WTC11 (cell line): ENCODE measurements around the gene ERMP1. TPM values are rescaled to one million over a fixed set of nuclear protein-coding genes. Genes with fewer than 3 reads are reported as not detected.

ENCODE experiments used
- ATAC-seq: fragments of 200-7000 bp; cut with Tn5 transposase; 2 replicates; pipeline ENCODE4 v1.10.0; 2021; ENCODE audit warnings: mild to moderate bottlenecking, moderate library complexity
- CTCF ChIA-PET: fragments of 300-600 bp; sonication (Branson Sonifier 250); formaldehyde crosslinking; loops from one replicate; lab custom pipeline; 2021; ENCODE audit warnings: antibody characterized with exemption; lab: Charles Lee
- POLR2A ChIA-PET: fragments of 350-600 bp; sonication (Branson Sonifier 250); formaldehyde crosslinking; loops from one replicate; lab custom pipeline; 2021; ENCODE audit warnings: antibody characterized with exemption; lab: Charles Lee
- DNase-seq: peaks from one replicate; pipeline ENCODE4 v3.0.0; 2021; ENCODE audit warnings: low spot score
- H3K27ac Mint-ChIP-seq: 2 replicates; pipeline ENCODE4 v1.8.0; 2021; ENCODE audit warnings: mixed read lengths
- H3K27me3 Mint-ChIP-seq: 2 replicates; pipeline ENCODE4 v1.8.0; 2021; ENCODE audit warnings: low read depth, mild to moderate bottlenecking, moderate library complexity, mixed read lengths
- H3K36me3 Mint-ChIP-seq: 2 replicates; pipeline ENCODE4 v1.8.0; 2021; ENCODE audit warnings: mixed read lengths
- H3K4me1 Mint-ChIP-seq: 2 replicates; pipeline ENCODE4 v1.8.0; 2022; ENCODE audit warnings: mixed read lengths
- H3K4me3 Mint-ChIP-seq: 2 replicates; pipeline ENCODE4 v1.8.0; 2021; ENCODE audit warnings: mild to moderate bottlenecking, moderate library complexity, mixed read lengths
- H3K9me3 Mint-ChIP-seq: 2 replicates; pipeline ENCODE4 v1.8.0; 2021; ENCODE audit warnings: mixed read lengths
- ATF2 ChIP-seq: sonication (generic); formaldehyde crosslinking; IDR thresholded peaks from 2 replicates; pipeline ENCODE4 v1.8.1; 2022; ENCODE audit warnings: low read depth, missing genetic modification reagents, borderline replicate concordance
- CREB1 ChIP-seq: sonication (generic); formaldehyde crosslinking; IDR thresholded peaks from 2 replicates; pipeline ENCODE4 v1.8.0; 2023; ENCODE audit warnings: mild to moderate bottlenecking, missing genetic modification reagents
- EMX1 ChIP-seq: fragments of 250-450 bp; sonication (Bioruptor Pico); IDR thresholded peaks from 2 replicates; pipeline ENCODE4 v1.8.0; 2021; ENCODE audit warnings: mild to moderate bottlenecking
- ESRRA ChIP-seq: sonication (generic); formaldehyde crosslinking; IDR thresholded peaks from 2 replicates; pipeline ENCODE4 v1.8.1; 2022; ENCODE audit warnings: mild to moderate bottlenecking, missing genetic modification reagents, borderline replicate concordance
- ETV6 ChIP-seq: sonication (generic); formaldehyde crosslinking; IDR thresholded peaks from 2 replicates; pipeline ENCODE4 v1.8.1; 2022; ENCODE audit warnings: mild to moderate bottlenecking, missing genetic modification reagents
- FOXP1 ChIP-seq: sonication (generic); formaldehyde crosslinking; IDR thresholded peaks from 2 replicates; pipeline ENCODE4 v1.8.0; 2022; ENCODE audit warnings: missing genetic modification reagents, mild to moderate bottlenecking, moderate library complexity, borderline replicate concordance
- GABPB1 ChIP-seq: sonication (generic); formaldehyde crosslinking; IDR thresholded peaks from 2 replicates; pipeline ENCODE4 v1.8.1; 2023; ENCODE audit warnings: mild to moderate bottlenecking, missing genetic modification reagents
- HMGA2 ChIP-seq: fragments of 250-450 bp; sonication (Bioruptor Pico); IDR thresholded peaks from 2 replicates; pipeline ENCODE4 v1.4.0; 2021; ENCODE audit warnings: mild to moderate bottlenecking, moderate library complexity
- HMGXB4 ChIP-seq: sonication (generic); formaldehyde crosslinking; IDR thresholded peaks from 2 replicates; pipeline ENCODE4 v1.8.1; 2023; ENCODE audit warnings: mild to moderate bottlenecking, moderate library complexity, missing genetic modification reagents
- IRF1 ChIP-seq: sonication (generic); formaldehyde crosslinking; IDR thresholded peaks from 2 replicates; pipeline ENCODE4 v1.8.0; 2023; ENCODE audit warnings: missing genetic modification reagents
- JAZF1 ChIP-seq: fragments of 250-450 bp; sonication (Bioruptor Pico); IDR thresholded peaks from 2 replicates; pipeline ENCODE4 v1.9.0; 2021; ENCODE audit warnings: moderate library complexity, mild to moderate bottlenecking, inconsistent platforms
- MLX ChIP-seq: sonication (generic); formaldehyde crosslinking; IDR thresholded peaks from 2 replicates; pipeline ENCODE4 v1.8.1; 2023; ENCODE audit warnings: mild to moderate bottlenecking, missing genetic modification reagents, moderate library complexity
- MXD4 ChIP-seq: fragments of 250-450 bp; sonication (Bioruptor Pico); IDR thresholded peaks from 2 replicates; pipeline ENCODE4 v1.8.0; 2021; ENCODE audit warnings: mild to moderate bottlenecking, moderate library complexity, borderline replicate concordance
- NR3C1 ChIP-seq: sonication (generic); formaldehyde crosslinking; conservative IDR thresholded peaks from 2 replicates; pipeline ENCODE4 v1.8.1; 2023; ENCODE audit warnings: low read depth, mild to moderate bottlenecking, missing genetic modification reagents
- OVOL2 ChIP-seq: fragments of 250-450 bp; sonication (Bioruptor Pico); IDR thresholded peaks from 2 replicates; pipeline ENCODE4 v1.9.0; 2021; ENCODE audit warnings: mild to moderate bottlenecking, borderline replicate concordance
- PREB ChIP-seq: sonication (generic); formaldehyde crosslinking; IDR thresholded peaks from 2 replicates; pipeline ENCODE4 v1.8.1; 2022; ENCODE audit warnings: mild to moderate bottlenecking, missing genetic modification reagents, moderate library complexity, borderline replicate concordance
- TCF7 ChIP-seq: sonication (generic); formaldehyde crosslinking; IDR thresholded peaks from 2 replicates; pipeline ENCODE4 v1.8.0; 2022; ENCODE audit warnings: mild to moderate bottlenecking, low read depth, missing genetic modification reagents, moderate library complexity
- TEAD1 ChIP-seq: sonication (generic); formaldehyde crosslinking; IDR thresholded peaks from 2 replicates; pipeline ENCODE4 v1.8.0; 2022; ENCODE audit warnings: mild to moderate bottlenecking, missing genetic modification reagents
- TP53 ChIP-seq: sonication (generic); formaldehyde crosslinking; IDR thresholded peaks from 2 replicates; pipeline ENCODE4 v1.8.1; 2023; ENCODE audit warnings: mild to moderate bottlenecking, missing genetic modification reagents
- ZNF232 ChIP-seq: sonication (generic); formaldehyde crosslinking; IDR thresholded peaks from 2 replicates; pipeline ENCODE4 v1.8.0; 2022; ENCODE audit warnings: mild to moderate bottlenecking, missing genetic modification reagents
- total RNA-seq: library from RNA; stranded (reverse); gene quantifications from 3 replicates; pipeline ENCODE4 v1.2.3, GENCODE V29; 2021
- TF ChIP-seq, protein P1 (sequence below): fragments of 250-450 bp; sonication (Bioruptor Pico); IDR thresholded peaks from 2 replicates; pipeline ENCODE4 v1.9.0; 2021; ENCODE audit warnings: moderate library complexity, mild to moderate bottlenecking, inconsistent platforms, borderline replicate concordance
- TF ChIP-seq, protein P2 (sequence below): sonication (generic); formaldehyde crosslinking; IDR thresholded peaks from 2 replicates; pipeline ENCODE4 v1.8.0; 2022; ENCODE audit warnings: mild to moderate bottlenecking, missing genetic modification reagents

Gene ERMP1
- total RNA-seq, 1 experiment from 2014 or later: 25.4 TPM

DNA sequence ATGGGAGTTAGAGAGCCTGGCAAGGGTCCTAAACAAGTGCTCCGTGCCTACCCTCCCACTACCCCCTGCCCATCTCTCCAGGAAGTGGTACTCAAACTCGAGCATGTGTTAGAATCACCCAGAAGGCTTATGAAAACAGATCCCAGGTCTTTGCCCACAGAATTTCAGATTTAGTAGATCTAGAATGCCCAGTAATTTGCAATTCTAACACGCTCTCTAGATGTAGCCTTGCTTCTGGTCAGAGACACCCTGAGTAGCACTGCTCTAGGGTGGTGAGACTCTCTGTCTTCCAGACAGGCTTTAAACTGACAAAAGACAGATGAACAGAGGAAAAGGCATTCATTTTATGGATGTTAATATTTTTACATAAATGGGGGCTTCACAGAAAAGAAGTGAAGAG, 20.7 kb upstream of the ERMP1 start (continued):
- no peak for TF ChIP-seq ATF2 (CRISPR knock-in tag)
- TF ChIP-seq TP53 (CRISPR knock-in tag): no peak
- TF ChIP-seq FOXP1 (CRISPR knock-in tag): no peak
- no peak for TF ChIP-seq ESRRA
- TF ChIP-seq HMGA2 (CRISPR knock-in tag): no peak
- no peak for TF ChIP-seq ETV6
- no peak for TF ChIP-seq MLX (CRISPR knock-in tag)
- TF ChIP-seq GABPB1: no peak
- no peak for TF ChIP-seq OVOL2 (CRISPR knock-in tag)
- TF ChIP-seq HMGXB4 (CRISPR knock-in tag): no peak
- no peak for TF ChIP-seq TCF7 (CRISPR knock-in tag)
- TF ChIP-seq, protein P1, sequence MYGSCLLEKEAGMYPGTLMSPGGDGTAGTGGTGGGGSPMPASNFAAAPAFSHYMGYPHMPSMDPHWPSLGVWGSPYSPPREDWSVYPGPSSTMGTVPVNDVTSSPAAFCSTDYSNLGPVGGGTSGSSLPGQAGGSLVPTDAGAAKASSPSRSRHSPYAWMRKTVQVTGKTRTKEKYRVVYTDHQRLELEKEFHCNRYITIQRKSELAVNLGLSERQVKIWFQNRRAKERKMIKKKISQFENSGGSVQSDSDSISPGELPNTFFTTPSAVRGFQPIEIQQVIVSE (CRISPR knock-in tag): no peak

- Mint-ChIP-seq H3K36me3 (no peaks in the 10 kb centered on the region), H3K27me3 (no peaks in the 10 kb centered on the region; the same call in none of the 2 replicates), H3K4me1 (no peaks in the 10 kb centered on the region), H3K4me3 (no peak overlapping the region), H3K27ac (no peak overlapping the region), H3K9me3 (no peaks in the 10 kb centered on the region)
- ChIA-PET CTCF (interaction anchor here (1.1 to 1.6 kb wide), 2 partner anchors 20 to 201 kb away, joined by 3 to 5 read pairs; partner anchors contain the start of gene ERMP1), POLR2A (no interaction called here)
- no peak for TF ChIP-seq EMX1 (CRISPR knock-in tag)
- no peak for DNase-seq
- ATAC-seq: no peak
Measured at GRCh38 chr9:5852987-5853386, 20.1 kb upstream of the ERMP1 start.

DNA sequence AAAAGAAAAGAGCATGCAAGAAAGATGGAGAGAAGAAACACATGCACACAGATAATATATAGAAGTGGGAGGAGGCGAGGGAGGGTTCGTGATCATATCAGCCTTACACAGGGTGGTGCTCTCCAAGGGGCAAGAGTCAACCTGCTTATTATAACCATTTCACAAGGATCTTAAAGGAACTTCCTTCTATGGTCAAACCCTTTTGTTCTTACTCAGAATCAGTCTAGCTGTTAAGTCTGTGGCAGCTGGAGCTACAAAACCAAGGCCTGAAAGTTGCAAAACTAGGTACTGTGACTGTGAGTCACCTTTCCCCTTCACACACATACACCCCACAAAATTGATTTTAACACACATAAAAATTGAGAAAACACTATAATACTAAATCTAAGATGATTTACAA, 18.5 kb upstream of the ERMP1 start:
- Mint-ChIP-seq H3K4me1 (no peaks in the 10 kb centered on the region), H3K27ac (no peak overlapping the region), H3K9me3 (no peaks in the 10 kb centered on the region), H3K27me3 (no peaks in the 10 kb centered on the region; the same call in none of the 2 replicates), H3K36me3 (no peaks in the 10 kb centered on the region), H3K4me3 (no peak overlapping the region)
- TF ChIP-seq PREB (CRISPR knock-in tag): no peak
- no peak for TF ChIP-seq CREB1 (CRISPR knock-in tag)
- TF ChIP-seq TEAD1: no peak
- TF ChIP-seq MXD4: no peak
- TF ChIP-seq ZNF232: no peak
- TF ChIP-seq IRF1 (CRISPR knock-in tag): no peak
- TF ChIP-seq NR3C1 (CRISPR knock-in tag): no peak
- TF ChIP-seq JAZF1 (CRISPR knock-in tag): no peak
- TF ChIP-seq ETV6: no peak
- TF ChIP-seq, protein P2, sequence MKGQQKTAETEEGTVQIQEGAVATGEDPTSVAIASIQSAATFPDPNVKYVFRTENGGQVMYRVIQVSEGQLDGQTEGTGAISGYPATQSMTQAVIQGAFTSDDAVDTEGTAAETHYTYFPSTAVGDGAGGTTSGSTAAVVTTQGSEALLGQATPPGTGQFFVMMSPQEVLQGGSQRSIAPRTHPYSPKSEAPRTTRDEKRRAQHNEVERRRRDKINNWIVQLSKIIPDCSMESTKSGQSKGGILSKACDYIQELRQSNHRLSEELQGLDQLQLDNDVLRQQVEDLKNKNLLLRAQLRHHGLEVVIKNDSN (CRISPR knock-in tag): no peak
- ATAC-seq: no peak
- ChIA-PET POLR2A (no interaction called here), CTCF (no interaction called here)
- DNase-seq: no peak
